ENCODE data around the gene HSPA14.

GRCh38 chr10:14838582-14839304, 637 bp downstream of the HSPA14 start:
- TF ChIP-seq CEBPB (IDR thresholded peaks at IDR 0.05; ENCODE audit: low read depth, low read length) (no peak), CTCF (IDR thresholded peaks at IDR 0.05; ENCODE audit: control extremely low read depth in 1 of 3, insufficient read depth in 1 of 3, low read depth in 1 of 3, low read length in 3 of 3) (no peak)

Measured in H1 (cell line).